Heart left ventricle (tissue), 13 donors: ENCODE data around the gene TRH.

Experiments used
- CTCF ChIP-seq, 12 donors: fragments of 200-600 bp; sonication (generic) in 4 of 12; IDR thresholded peaks; one replicate each; pipeline versions ENCODE4 v1.5.0 to v1.8.0; 2018 to 2022; ENCODE audit warnings: antibody characterized with exemption in 12 of 12, mild to moderate bottlenecking in 5 of 12
- POLR2A ChIP-seq, 2 donors: fragments of 450-650 bp; IDR thresholded peaks; one replicate each; pipeline ENCODE4 v1.6.1; 2017; ENCODE audit warnings: antibody characterized with exemption in 2 of 2, mild to moderate bottlenecking in 2 of 2, moderate library complexity in 2 of 2
- donor health status: ischemic (EF 13 %, LVEDD 7.1; RV severe dilation, severe dysfunction).
- donor health status: DM: no; HTN: yes; CAD: no.
- donor health status: DM: no; HTN: no; CAD: no.
- donor health status: ischemic (EF 25% LVEDD 6.9; RV normal size, moderate dysfunction).
- donor health status: ischemic (EF 25% LVEDD 5.7; RV mildly dilated, moderate dysfunction).
- donor health status: ischemic (EF 35%, LVEDD 5.7; RV mildly dilated, moderate dysfunction).
- donor health status: nonischemic (EF 11% LVEDD 7.7; RV severe dilation, severe dysfunction).
- donor health status: DM: yes; HTN: yes; CAD: no.
- donor health status: PGD.
- donor health status: ischemic (EF 29% LVEDD 5.4; RV normal size, mild dysfunction).
- donor health status: nonischemic (EF 23%, LVEDD 6.1; RV moderate dilation, normal function).

- no peak for TF ChIP-seq POLR2A (IDR thresholded peaks at IDR 0.05)
- TF ChIP-seq CTCF (IDR thresholded peaks at IDR 0.05) = no peak
These were observed 47.4 kb upstream of the TRH start for GRCh38 chr3:129927072-129927471.
